HL-60 (cell line): Measurements from ENCODE around the gene HECW1.
A peak's percentile ranks its signal among the peaks of the same experiment; 100 is the strongest.
"Not testable (repeated sequence)": the region's sequence is repeated elsewhere in the genome, so short reads cannot be mapped to it uniquely, and the experiment has no call there.

ENCODE experiments used
- DNase-seq, 2 experiments: peaks; one replicate each; pipeline ENCODE4 v3.0.0-alpha.2; 2010 to 2020; ENCODE audit warnings: low read depth in 1 of 2, low spot score in 1 of 2
- H3K27ac ChIP-seq: fragments of 250-450 bp; sonication (Bioruptor Pico); replicated peaks from 2 replicates; pipeline ENCODE4 v1.5.1; 2020; ENCODE audit warnings: mild to moderate bottlenecking, moderate library complexity
- H3K27me3 ChIP-seq: fragments of 250-450 bp; sonication (Bioruptor Pico); 2 replicates; pipeline ENCODE4 v1.5.1; 2021; ENCODE audit warnings: mild to moderate bottlenecking, moderate library complexity; ENCODE audit not compliant: insufficient read depth, poor library complexity, severe bottlenecking
- H3K4me3 ChIP-seq: replicated peaks from 2 replicates; pipeline ENCODE4 v1.5.1; 2011; ENCODE audit warnings: mild to moderate bottlenecking, control low read depth, low read length; ENCODE audit not compliant: insufficient read depth
- GABPA ChIP-seq: IDR thresholded peaks from 2 replicates; pipeline ENCODE4 v1.6.1; 2012; ENCODE audit warnings: low read depth
- POLR2AphosphoS5 ChIP-seq: IDR thresholded peaks from 2 replicates; pipeline ENCODE4 v1.6.1; 2012; ENCODE audit warnings: low read depth
- SPI1 ChIP-seq: IDR thresholded peaks from 2 replicates; pipeline ENCODE4 v1.6.1; 2012; ENCODE audit warnings: low read depth, mild to moderate bottlenecking, borderline replicate concordance
- TF ChIP-seq, protein P1 (sequence below): IDR thresholded peaks from 2 replicates; pipeline ENCODE4 v1.6.1; 2012; ENCODE audit warnings: low read depth; ENCODE audit not compliant: insufficient replicate concordance
- TF ChIP-seq, protein P2 (sequence below): IDR thresholded peaks from one replicate; pipeline ENCODE4 v1.5.1; 2011; ENCODE audit warnings: low read length, control low read depth, inconsistent platforms; ENCODE audit not compliant: insufficient read depth

HECW1 gene

DNA sequence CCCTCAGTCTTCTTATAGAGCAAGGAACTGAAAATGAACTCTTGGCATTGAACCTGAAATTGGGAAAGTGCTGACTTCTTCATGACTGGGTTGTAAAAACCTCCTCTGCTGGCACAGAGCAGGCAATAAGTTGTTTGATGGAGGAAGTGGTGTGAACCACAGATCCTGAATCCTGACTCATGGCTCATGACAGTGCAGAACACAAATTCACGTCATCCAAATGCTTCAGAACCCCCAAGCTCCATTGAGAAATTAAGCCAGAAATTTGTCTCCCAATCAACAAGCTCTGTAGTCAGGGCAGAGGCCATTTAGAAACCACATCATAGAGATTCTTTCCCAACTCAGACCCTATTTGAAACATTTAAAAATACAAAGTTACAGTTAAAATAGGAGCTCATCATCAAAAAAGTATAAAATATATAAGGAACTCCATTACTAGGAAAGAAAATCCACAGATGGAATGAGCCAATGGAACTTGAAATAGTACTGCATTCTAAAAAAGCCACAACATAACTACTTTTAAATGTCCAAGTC, 460.1 kb downstream of the HECW1 start:
- Histone ChIP-seq H3K4me3 (no peak overlapping the region), H3K27me3 (no peaks in the 10 kb centered on the region), H3K27ac (peak overlapping the region; percentile 58)
- DNase-seq, result peak; percentile 92 to 96
- TF ChIP-seq SPI1 (peak; percentile 88), POLR2AphosphoS5 (peak; percentile 54), GABPA (no peak)
- TF ChIP-seq, protein P1, sequence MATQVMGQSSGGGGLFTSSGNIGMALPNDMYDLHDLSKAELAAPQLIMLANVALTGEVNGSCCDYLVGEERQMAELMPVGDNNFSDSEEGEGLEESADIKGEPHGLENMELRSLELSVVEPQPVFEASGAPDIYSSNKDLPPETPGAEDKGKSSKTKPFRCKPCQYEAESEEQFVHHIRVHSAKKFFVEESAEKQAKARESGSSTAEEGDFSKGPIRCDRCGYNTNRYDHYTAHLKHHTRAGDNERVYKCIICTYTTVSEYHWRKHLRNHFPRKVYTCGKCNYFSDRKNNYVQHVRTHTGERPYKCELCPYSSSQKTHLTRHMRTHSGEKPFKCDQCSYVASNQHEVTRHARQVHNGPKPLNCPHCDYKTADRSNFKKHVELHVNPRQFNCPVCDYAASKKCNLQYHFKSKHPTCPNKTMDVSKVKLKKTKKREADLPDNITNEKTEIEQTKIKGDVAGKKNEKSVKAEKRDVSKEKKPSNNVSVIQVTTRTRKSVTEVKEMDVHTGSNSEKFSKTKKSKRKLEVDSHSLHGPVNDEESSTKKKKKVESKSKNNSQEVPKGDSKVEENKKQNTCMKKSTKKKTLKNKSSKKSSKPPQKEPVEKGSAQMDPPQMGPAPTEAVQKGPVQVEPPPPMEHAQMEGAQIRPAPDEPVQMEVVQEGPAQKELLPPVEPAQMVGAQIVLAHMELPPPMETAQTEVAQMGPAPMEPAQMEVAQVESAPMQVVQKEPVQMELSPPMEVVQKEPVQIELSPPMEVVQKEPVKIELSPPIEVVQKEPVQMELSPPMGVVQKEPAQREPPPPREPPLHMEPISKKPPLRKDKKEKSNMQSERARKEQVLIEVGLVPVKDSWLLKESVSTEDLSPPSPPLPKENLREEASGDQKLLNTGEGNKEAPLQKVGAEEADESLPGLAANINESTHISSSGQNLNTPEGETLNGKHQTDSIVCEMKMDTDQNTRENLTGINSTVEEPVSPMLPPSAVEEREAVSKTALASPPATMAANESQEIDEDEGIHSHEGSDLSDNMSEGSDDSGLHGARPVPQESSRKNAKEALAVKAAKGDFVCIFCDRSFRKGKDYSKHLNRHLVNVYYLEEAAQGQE, result no peak
- TF ChIP-seq, protein P2, sequence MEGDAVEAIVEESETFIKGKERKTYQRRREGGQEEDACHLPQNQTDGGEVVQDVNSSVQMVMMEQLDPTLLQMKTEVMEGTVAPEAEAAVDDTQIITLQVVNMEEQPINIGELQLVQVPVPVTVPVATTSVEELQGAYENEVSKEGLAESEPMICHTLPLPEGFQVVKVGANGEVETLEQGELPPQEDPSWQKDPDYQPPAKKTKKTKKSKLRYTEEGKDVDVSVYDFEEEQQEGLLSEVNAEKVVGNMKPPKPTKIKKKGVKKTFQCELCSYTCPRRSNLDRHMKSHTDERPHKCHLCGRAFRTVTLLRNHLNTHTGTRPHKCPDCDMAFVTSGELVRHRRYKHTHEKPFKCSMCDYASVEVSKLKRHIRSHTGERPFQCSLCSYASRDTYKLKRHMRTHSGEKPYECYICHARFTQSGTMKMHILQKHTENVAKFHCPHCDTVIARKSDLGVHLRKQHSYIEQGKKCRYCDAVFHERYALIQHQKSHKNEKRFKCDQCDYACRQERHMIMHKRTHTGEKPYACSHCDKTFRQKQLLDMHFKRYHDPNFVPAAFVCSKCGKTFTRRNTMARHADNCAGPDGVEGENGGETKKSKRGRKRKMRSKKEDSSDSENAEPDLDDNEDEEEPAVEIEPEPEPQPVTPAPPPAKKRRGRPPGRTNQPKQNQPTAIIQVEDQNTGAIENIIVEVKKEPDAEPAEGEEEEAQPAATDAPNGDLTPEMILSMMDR, result no peak

DNA sequence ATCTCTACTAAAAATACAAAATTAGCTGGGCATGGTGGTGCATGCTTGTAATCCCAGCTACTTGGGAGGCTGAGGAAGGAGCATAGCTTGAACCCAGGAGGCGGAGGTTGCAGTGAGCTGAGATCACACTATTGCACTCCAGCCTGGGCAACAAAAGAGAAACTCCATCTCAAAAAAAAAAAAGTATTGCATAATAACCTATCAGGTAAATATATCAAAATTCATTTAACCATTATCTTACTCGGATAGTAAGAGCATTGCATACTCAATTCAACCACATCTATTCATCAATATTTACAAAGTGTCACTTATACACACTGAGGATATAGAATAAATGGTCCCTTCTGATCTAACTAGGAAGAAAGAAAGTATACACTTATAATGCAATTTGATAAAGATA, 461.4 kb downstream of the HECW1 start:
- H3K27ac ChIP-seq, H3K27me3 ChIP-seq, H3K4me3 ChIP-seq, DNase-seq: not testable (repeated sequence)

DNA sequence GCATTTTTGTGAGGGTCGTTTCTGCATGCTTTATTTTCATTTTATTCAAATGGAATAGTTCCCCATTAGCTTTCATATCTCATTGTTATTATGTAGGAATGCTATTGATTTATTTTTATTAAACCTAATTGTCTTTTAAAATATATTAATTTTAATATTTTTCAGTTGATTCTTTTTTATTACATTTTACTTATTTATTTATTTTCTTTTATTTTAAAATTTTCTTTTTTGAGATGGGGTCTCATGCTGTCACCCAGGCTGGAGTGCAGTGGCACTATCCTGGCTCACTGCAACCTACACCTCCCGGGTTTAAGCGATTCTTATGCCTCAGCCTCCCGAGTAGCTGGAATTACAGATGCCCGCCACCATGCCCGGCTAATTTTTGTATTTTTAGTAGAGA, 463.1 kb downstream of the HECW1 start:
- H3K27ac ChIP-seq, result no peak overlapping the region
- no peak overlapping the region for H3K4me3 ChIP-seq
- H3K27me3 ChIP-seq, result no peaks in the 10 kb centered on the region
- no peak for DNase-seq
- TF ChIP-seq, protein P2, result no peak
- TF ChIP-seq SPI1 (no peak), POLR2AphosphoS5 (no peak), GABPA (no peak)
- TF ChIP-seq, protein P1, result no peak

DNA sequence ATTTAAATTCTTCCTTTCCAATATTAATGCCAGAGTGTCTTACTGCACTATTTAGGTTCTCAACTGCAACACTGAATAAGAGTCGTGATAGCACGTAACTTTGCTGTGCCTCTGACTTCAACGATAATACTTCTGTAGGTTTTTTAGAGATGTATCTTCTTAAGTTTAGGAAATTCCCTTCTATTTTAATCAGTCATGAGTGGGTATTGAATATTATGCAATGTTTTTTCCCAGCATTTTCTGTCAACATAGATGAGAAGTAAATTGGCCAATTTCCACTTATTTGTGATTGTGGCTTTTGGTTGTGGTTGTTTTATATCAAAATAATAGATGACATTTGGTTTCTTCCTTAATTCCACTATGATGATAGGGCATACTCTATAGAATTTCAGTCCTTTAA, 463.8 kb downstream of the HECW1 start:
- no peak overlapping the region for H3K27ac ChIP-seq
- DNase-seq, result no peak
- TF ChIP-seq, protein P2, result no peak
- no peak for TF ChIP-seq GABPA
- TF ChIP-seq SPI1, result no peak
- TF ChIP-seq, protein P1, result no peak
- TF ChIP-seq POLR2AphosphoS5, result no peak
- H3K4me3 ChIP-seq, result no peak overlapping the region
- H3K27me3 ChIP-seq, result no peaks in the 10 kb centered on the region
